Measurements from ENCODE around the gene C2orf68.

DNA sequence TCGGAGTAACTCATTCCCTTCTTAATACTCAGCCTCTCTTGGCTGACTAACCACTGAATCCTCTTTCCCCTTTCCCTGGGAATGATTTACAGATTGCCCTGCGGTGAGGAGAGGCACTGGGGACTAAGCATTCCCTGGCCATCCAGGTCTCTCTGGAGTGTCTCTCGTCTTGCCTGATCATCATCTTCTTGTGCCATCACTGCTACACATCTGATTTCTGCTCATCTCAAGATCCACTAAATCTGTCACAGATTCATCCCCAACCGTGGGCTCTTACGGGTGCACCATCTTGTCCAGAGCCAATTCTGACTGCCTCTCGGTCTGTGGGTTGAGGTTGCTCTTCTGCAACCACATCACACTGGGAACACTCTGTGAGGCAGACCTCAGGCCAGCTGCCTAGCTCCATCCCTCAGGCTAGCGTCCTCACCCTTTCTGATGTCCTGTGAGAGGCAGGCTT is 44.1 kb upstream of the C2orf68 start:
- TF ChIP-seq, protein P1, sequence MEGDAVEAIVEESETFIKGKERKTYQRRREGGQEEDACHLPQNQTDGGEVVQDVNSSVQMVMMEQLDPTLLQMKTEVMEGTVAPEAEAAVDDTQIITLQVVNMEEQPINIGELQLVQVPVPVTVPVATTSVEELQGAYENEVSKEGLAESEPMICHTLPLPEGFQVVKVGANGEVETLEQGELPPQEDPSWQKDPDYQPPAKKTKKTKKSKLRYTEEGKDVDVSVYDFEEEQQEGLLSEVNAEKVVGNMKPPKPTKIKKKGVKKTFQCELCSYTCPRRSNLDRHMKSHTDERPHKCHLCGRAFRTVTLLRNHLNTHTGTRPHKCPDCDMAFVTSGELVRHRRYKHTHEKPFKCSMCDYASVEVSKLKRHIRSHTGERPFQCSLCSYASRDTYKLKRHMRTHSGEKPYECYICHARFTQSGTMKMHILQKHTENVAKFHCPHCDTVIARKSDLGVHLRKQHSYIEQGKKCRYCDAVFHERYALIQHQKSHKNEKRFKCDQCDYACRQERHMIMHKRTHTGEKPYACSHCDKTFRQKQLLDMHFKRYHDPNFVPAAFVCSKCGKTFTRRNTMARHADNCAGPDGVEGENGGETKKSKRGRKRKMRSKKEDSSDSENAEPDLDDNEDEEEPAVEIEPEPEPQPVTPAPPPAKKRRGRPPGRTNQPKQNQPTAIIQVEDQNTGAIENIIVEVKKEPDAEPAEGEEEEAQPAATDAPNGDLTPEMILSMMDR (IDR thresholded peaks at IDR 0.05): no peak
- no peak for TF ChIP-seq POLR2A (IDR thresholded peaks at IDR 0.05)

Measured in gastroesophageal sphincter (tissue), 3 donors.